CD4-positive, alpha-beta T cell (primary cell): ENCODE measurements around the gene TNIP2. TPM values are rescaled to one million over a fixed set of nuclear protein-coding genes. Genes with fewer than 3 reads are reported as not detected.

Experiments
- ATAC-seq: fragments of 200-7000 bp; cut with Tn5 transposase; one replicate; pipeline ENCODE4 v1.10.0; 2022; ENCODE audit warnings: mild to moderate bottlenecking; ENCODE audit not compliant: poor library complexity
- CTCF ChIA-PET: fragments of 350-600 bp; sonication (Branson Sonifier 250); formaldehyde crosslinking; loops from one replicate; lab custom pipeline; 2021; ENCODE audit warnings: antibody characterized with exemption, inconsistent platforms; lab: Charles Lee
- POLR2A ChIA-PET: fragments of 350-600 bp; sonication (Branson Sonifier 250); formaldehyde crosslinking; loops from one replicate; lab custom pipeline; 2021; ENCODE audit warnings: antibody characterized with exemption, inconsistent platforms; lab: Charles Lee
- DNase-seq, 14 experiments: peaks; one replicate each; pipeline ENCODE4 v3.0.0-alpha.2; 2013 to 2020; ENCODE audit warnings: mixed read lengths in 2 of 14
- H3K27ac ChIP-seq, 2 donors: one replicate each; pipeline versions ENCODE4 v1.5.1 to v1.7.0; 2013; ENCODE audit warnings: low read length in 2 of 2, low read depth in 1 of 2, mild to moderate bottlenecking in 1 of 2
- H3K27me3 ChIP-seq, 2 experiments: 1 replicate in 1 of 2; 2 replicates in 1 of 2; pipeline versions ENCODE4 v1.6.1 to v1.7.0; 2013; ENCODE audit warnings: low read length in 2 of 2, control low read depth in 1 of 2, mild to moderate bottlenecking in 1 of 2, moderate library complexity in 1 of 2; ENCODE audit not compliant: insufficient read depth in 2 of 2, control insufficient read depth in 1 of 2
- H3K36me3 ChIP-seq: one replicate; pipeline ENCODE4 v1.6.1; 2013; ENCODE audit warnings: low read length, control low read depth; ENCODE audit not compliant: insufficient read depth
- H3K4me1 ChIP-seq: one replicate; pipeline ENCODE4 v1.6.1; 2013; ENCODE audit warnings: low read length, control low read depth; ENCODE audit not compliant: insufficient read depth
- H3K4me3 ChIP-seq: one replicate; pipeline ENCODE4 v1.5.1; 2013; ENCODE audit warnings: mild to moderate bottlenecking, low read length, moderate library complexity
- H3K9me3 ChIP-seq, 2 experiments: 1 replicate in 1 of 2; 2 replicates in 1 of 2; pipeline versions ENCODE4 v1.6.1 to v1.7.0; 2013; ENCODE audit warnings: low read length in 2 of 2, mild to moderate bottlenecking in 2 of 2, control low read depth in 1 of 2, moderate library complexity in 1 of 2; ENCODE audit not compliant: control insufficient read depth in 1 of 2, insufficient read depth in 1 of 2
- H3K27ac Mint-ChIP-seq: one replicate; pipeline ENCODE4 v1.8.0; 2020; ENCODE audit warnings: mixed read lengths
- H3K27me3 Mint-ChIP-seq: one replicate; pipeline ENCODE4 v1.8.0; 2021; ENCODE audit warnings: mixed read lengths
- H3K36me3 Mint-ChIP-seq: one replicate; pipeline ENCODE4 v1.8.0; 2021; ENCODE audit warnings: low read depth, mixed read lengths
- H3K4me1 Mint-ChIP-seq: one replicate; pipeline ENCODE4 v1.8.0; 2021; ENCODE audit warnings: low read depth, mixed read lengths
- H3K4me3 Mint-ChIP-seq: one replicate; pipeline ENCODE4 v1.8.0; 2020; ENCODE audit warnings: mild to moderate bottlenecking, mixed read lengths
- H3K9me3 Mint-ChIP-seq: one replicate; pipeline ENCODE4 v1.8.0; 2020; ENCODE audit warnings: mixed read lengths
- intact Hi-C, 2 experiments: fragments of 100-400 bp; cut with DNase I in 1 of 2; cut with micrococcal nuclease in 1 of 2; formaldehyde crosslinking; loops; one replicate each; pipeline versions ENCODE4 v1.15.1 to v1.9.0; 2023 to 2025; cut with DNase I, micrococcal nuclease
- total RNA-seq, 174 experiments: library from RNA in 2 of 174; stranded (reverse) in 2 of 174; gene quantifications; one replicate each; pipeline ENCODE4 v1.2.3 and lab custom pipeline; 2021 to 2026
- TF ChIP-seq, protein P1 (sequence below): fragments of 200-600 bp; IDR thresholded peaks from one replicate; pipeline ENCODE4 v1.8.0; 2022; ENCODE audit warnings: antibody characterized with exemption, mild to moderate bottlenecking

The TNIP2 gene
- total RNA-seq, 2 experiments from 2014 or later = 43.8 to 49.1 TPM

DNA sequence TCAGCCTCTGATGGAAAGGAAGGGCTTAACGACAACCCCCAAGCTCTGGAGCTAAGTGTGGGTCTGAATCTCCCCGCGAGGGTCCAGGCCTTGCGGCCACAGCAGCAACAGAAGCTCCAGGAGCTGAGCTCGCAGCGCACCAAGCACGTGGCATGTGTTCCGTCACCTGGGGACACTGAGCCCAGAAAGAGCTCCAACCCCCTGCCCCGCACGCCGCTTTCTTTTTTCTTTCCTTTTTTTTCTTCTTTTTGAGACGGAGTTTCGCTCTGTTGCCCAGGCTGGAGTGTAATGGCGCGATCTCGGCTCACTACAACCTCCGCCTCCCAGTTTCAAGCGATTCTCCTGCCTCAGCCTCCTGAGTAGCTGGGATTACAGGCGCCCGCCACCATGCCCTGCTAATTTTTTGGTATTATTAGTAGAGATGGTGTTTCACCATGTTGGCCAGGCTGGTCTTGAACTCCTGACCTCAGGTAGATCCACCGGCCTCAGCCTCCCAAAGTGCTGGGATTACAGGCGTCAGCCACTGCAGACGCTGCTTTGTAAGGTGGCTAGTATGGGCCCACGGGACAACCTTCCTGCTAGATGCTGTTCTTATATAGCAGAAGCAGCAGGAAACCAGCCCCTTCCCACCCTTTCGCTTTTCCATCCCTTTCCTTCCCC is 685 bp upstream of the TNIP2 start:
- H3K27ac ChIP-seq = peak overlapping the region in 1 of 2 donors; percentile 29
- no peak for ATAC-seq
- H3K36me3 Mint-ChIP-seq = no peaks in the 10 kb centered on the region
- H3K9me3 ChIP-seq = no peaks in the 10 kb centered on the region
- ChIA-PET POLR2A (interaction anchor here (1.5 to 1.7 kb wide), 4 partner anchors 27 to 179 kb away, joined by 3 to 9 read pairs (median 4); no protein-coding TSS in a partner anchor), CTCF (interaction anchor here (1.1 kb wide), 1 partner anchor 207 kb away, joined by 3 read pairs; the partner anchor contains the start of genes GRK4 and NOP14)
- H3K4me1 Mint-ChIP-seq = peaks cover 31% of the 10 kb centered on the region
- DNase-seq = peak in 1 of 14 experiments; percentile 27
- no peaks in the 10 kb centered on the region for H3K27me3 ChIP-seq
- peak overlapping the region; percentile 66 for H3K27ac Mint-ChIP-seq
- H3K27me3 Mint-ChIP-seq = no peaks in the 10 kb centered on the region
- peaks cover 33% of the 10 kb centered on the region for H3K4me1 ChIP-seq
- TF ChIP-seq, protein P1, sequence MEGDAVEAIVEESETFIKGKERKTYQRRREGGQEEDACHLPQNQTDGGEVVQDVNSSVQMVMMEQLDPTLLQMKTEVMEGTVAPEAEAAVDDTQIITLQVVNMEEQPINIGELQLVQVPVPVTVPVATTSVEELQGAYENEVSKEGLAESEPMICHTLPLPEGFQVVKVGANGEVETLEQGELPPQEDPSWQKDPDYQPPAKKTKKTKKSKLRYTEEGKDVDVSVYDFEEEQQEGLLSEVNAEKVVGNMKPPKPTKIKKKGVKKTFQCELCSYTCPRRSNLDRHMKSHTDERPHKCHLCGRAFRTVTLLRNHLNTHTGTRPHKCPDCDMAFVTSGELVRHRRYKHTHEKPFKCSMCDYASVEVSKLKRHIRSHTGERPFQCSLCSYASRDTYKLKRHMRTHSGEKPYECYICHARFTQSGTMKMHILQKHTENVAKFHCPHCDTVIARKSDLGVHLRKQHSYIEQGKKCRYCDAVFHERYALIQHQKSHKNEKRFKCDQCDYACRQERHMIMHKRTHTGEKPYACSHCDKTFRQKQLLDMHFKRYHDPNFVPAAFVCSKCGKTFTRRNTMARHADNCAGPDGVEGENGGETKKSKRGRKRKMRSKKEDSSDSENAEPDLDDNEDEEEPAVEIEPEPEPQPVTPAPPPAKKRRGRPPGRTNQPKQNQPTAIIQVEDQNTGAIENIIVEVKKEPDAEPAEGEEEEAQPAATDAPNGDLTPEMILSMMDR = no peak
- no peaks in the 10 kb centered on the region for H3K9me3 Mint-ChIP-seq
- intact Hi-C loops = loop anchor here (2.0 to 5.0 kb wide), 7 partner anchors 35 to 515 kb away; partner anchors contain the start of genes GRK4 (in 2 of the 2), NOP14 (in 2 of the 2), ADD1 (in 1 of the 2) and FAM193A (in 1 of the 2)
- H3K36me3 ChIP-seq = peaks cover 10% of the 10 kb centered on the region
- peak overlapping the region; percentile 87 for H3K4me3 Mint-ChIP-seq
- H3K4me3 ChIP-seq = peak overlapping the region; percentile 52

DNA sequence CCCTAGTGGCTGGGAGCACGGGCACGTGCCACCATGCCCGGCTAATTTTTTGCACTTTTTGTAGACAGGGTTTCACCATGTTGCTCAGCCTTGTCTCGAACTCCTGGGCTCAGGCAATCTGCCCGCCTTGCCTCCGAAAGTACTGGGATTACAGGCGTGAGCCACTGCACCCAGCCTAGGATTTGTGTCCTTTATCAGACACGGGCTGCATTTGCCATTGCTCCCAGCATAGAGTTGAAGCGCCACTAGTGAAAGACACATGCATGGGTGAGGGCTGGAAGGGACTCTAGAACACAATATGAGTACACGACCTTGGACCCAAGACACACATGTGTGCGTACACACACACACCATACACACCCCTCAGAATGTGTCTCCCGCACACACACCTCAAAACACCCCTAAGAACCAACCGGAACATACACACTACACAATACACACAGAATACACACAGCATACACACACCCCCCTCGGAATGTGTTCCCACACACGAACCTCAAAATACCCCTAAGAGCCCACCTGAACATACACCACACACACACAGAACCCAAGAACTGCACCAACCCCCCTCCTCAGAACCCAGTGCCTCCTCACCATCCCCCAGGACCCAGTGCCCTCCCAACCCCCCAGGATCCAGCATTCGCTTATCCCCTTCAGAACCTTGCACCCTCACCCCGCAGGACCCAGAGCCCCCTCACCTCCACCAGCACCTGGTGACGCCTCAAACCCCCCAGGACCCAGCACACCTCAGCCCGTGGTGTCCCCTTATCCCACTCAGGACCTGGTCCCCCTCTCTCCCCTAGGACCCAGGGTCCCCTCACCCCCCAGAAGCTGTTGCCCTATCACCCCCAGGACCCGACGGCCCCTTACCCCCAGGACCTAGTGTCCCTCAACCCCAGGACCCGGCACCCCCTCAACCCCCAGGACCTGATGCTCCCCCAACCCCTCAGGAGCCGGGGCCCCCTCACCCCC is 1.0 kb downstream of the TNIP2 start:
- intact Hi-C loops = loop anchor here (5.0 kb wide), 4 partner anchors 37 to 513 kb away; partner anchors contain the start of genes FAM193A (in 1 of the 2), HAUS3 (in 1 of the 2), POLN (in 1 of the 2) and SH3BP2 (in 1 of the 2)
- Mint-ChIP-seq H3K4me3 (peak overlapping the region; percentile 90), H3K9me3 (no peaks in the 10 kb centered on the region), H3K4me1 (peaks cover 31% of the 10 kb centered on the region), H3K27ac (peak overlapping the region; percentile 73), H3K36me3 (no peaks in the 10 kb centered on the region), H3K27me3 (no peaks in the 10 kb centered on the region)
- H3K4me3 ChIP-seq = peak overlapping the region; percentile 68
- TF ChIP-seq, protein P1 = no peak
- ChIA-PET POLR2A (interaction anchor here (0.7 to 1.7 kb wide), 19 partner anchors 9 to 318 kb away, joined by 3 to 9 read pairs (median 4); partner anchors contain the start of genes ADD1, GRK4 and NOP14), CTCF (interaction anchor here (0.6 to 1.4 kb wide), 5 partner anchors 8 to 302 kb away, joined by 3 to 4 read pairs (median 3); no protein-coding TSS in a partner anchor)
- H3K9me3 ChIP-seq = no peaks in the 10 kb centered on the region
- H3K4me1 ChIP-seq = peaks cover 33% of the 10 kb centered on the region
- H3K36me3 ChIP-seq = peaks cover 19% of the 10 kb centered on the region
- H3K27ac ChIP-seq = peak overlapping the region in 1 of 2 donors; percentile 56
- DNase-seq (no peak), ATAC-seq (no peak)
- H3K27me3 ChIP-seq = no peaks in the 10 kb centered on the region

DNA sequence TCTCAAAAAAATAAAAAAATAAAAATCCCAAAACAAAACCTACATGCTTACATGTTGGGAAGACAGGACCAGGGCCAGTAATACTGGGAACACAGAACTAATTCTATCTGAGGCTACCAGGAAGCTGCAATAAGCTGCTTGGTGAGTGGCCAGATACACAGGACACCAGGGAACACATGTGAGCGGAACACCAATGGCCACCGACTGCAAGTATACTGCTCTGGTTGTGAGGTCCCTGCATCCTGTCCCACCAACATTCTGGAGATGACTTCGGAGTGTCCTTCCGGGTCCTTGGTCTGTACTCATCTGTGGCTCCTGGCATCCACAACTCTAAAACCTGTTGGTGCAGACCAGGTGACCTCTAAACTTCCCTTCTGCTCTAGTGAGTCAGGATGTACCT is 2.7 kb downstream of the TNIP2 start:
- H3K27me3 Mint-ChIP-seq = no peaks in the 10 kb centered on the region
- peaks cover 33% of the 10 kb centered on the region for H3K4me1 ChIP-seq
- no peak overlapping the region for H3K27ac ChIP-seq
- TF ChIP-seq, protein P1 = no peak
- peak overlapping the region; percentile 78 for H3K4me3 Mint-ChIP-seq
- no peak overlapping the region for H3K4me3 ChIP-seq
- ChIA-PET CTCF (no interaction called here), POLR2A (interaction anchor here (0.6 kb wide), 1 partner anchor 210 kb away, joined by 4 read pairs; the partner anchor contains the start of genes GRK4 and NOP14)
- DNase-seq = no peak
- no peaks in the 10 kb centered on the region for H3K36me3 Mint-ChIP-seq
- H3K36me3 ChIP-seq = peaks cover 23% of the 10 kb centered on the region
- no peaks in the 10 kb centered on the region for H3K9me3 ChIP-seq
- H3K27ac Mint-ChIP-seq = peak overlapping the region; percentile 49
- no peak for ATAC-seq
- no peaks in the 10 kb centered on the region for H3K9me3 Mint-ChIP-seq
- peaks cover 31% of the 10 kb centered on the region for H3K4me1 Mint-ChIP-seq
- intact Hi-C loops = no loop called here
- H3K27me3 ChIP-seq = no peaks in the 10 kb centered on the region
